Glutamatergic neuron (in vitro differentiated cells): Measurements from ENCODE around the gene DNAJB6. TPM values are rescaled to one million over a fixed set of nuclear protein-coding genes. Genes with fewer than 3 reads are reported as not detected.

Experiments
- DNase-seq: peaks from one replicate; pipeline ENCODE4 v3.0.0; 2022
- H3K27ac Mint-ChIP-seq: one replicate; pipeline ENCODE4 v1.8.0; 2020; ENCODE audit warnings: mild to moderate bottlenecking, mixed read lengths, inconsistent platforms; ENCODE audit not compliant: unreplicated experiment
- H3K27me3 Mint-ChIP-seq: one replicate; pipeline ENCODE4 v1.8.0; 2020; ENCODE audit warnings: mild to moderate bottlenecking, moderate library complexity, mixed read lengths, inconsistent platforms; ENCODE audit not compliant: unreplicated experiment
- H3K36me3 Mint-ChIP-seq: one replicate; pipeline ENCODE4 v1.8.0; 2020; ENCODE audit warnings: mild to moderate bottlenecking, mixed read lengths, inconsistent platforms; ENCODE audit not compliant: unreplicated experiment
- H3K4me1 Mint-ChIP-seq: one replicate; pipeline ENCODE4 v1.8.0; 2020; ENCODE audit warnings: mild to moderate bottlenecking, low read depth, mixed read lengths, inconsistent platforms; ENCODE audit not compliant: unreplicated experiment
- H3K4me3 Mint-ChIP-seq: one replicate; pipeline ENCODE4 v1.8.0; 2020; ENCODE audit warnings: mild to moderate bottlenecking, mixed read lengths, inconsistent platforms; ENCODE audit not compliant: unreplicated experiment
- H3K9me3 Mint-ChIP-seq: one replicate; pipeline ENCODE4 v1.8.0; 2020; ENCODE audit warnings: mild to moderate bottlenecking, moderate library complexity, mixed read lengths, inconsistent platforms; ENCODE audit not compliant: unreplicated experiment
- CTCF ChIP-seq: fragments of 200-600 bp; sonication (generic); IDR thresholded peaks from one replicate; pipeline ENCODE4 v1.5.0; 2021; ENCODE audit not compliant: partially characterized antibody, unreplicated experiment
- total RNA-seq: library from RNA; stranded (reverse); fragmentation: NEBNext Ultra II Directional; extraction: Animal tissue kit (Norgen Biotek cat#: 25700); gene quantifications from one replicate; pipeline ENCODE4 v1.2.1, GENCODE V29; 2021; ENCODE audit not compliant: unreplicated experiment

DNAJB6 gene
- total RNA-seq, 1 donor from 2014 or later, result 120 TPM

GRCh38 chr7:157401567-157402387 is 65.0 kb downstream of the DNAJB6 start:
- peak overlapping the region; percentile 34 for H3K27ac Mint-ChIP-seq
- peaks cover 26% of the 10 kb centered on the region for H3K4me1 Mint-ChIP-seq
- DNase-seq, result no peak
- no peak overlapping the region for H3K4me3 Mint-ChIP-seq
- peaks cover 4% of the 10 kb centered on the region for H3K36me3 Mint-ChIP-seq
- peaks cover 11% of the 10 kb centered on the region for H3K9me3 Mint-ChIP-seq
- H3K27me3 Mint-ChIP-seq, result peaks cover 8% of the 10 kb centered on the region
- TF ChIP-seq CTCF, result no peak

DNA sequence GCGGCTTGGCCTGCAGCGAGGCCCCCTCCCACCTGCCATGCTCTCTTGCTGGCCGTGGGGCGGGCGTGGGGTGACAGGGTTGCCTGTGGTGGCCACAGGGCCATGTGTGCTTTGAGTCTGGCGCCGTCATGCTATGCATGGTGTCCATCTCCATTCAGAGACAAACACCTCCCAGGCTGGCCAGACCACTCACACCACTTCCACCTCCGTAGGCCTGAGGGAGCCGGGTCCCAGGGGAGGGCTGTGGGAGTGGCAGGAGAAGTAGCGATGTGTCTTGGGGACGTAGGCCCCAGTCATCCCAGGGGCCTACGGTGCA is 65.5 kb downstream of the DNAJB6 start:
- Mint-ChIP-seq H3K4me1 (peaks cover 26% of the 10 kb centered on the region), H3K9me3 (peaks cover 13% of the 10 kb centered on the region), H3K27ac (no peak overlapping the region), H3K36me3 (peaks cover 4% of the 10 kb centered on the region), H3K27me3 (peaks cover 8% of the 10 kb centered on the region), H3K4me3 (no peak overlapping the region)
- TF ChIP-seq CTCF, result no peak
- no peak for DNase-seq

DNA sequence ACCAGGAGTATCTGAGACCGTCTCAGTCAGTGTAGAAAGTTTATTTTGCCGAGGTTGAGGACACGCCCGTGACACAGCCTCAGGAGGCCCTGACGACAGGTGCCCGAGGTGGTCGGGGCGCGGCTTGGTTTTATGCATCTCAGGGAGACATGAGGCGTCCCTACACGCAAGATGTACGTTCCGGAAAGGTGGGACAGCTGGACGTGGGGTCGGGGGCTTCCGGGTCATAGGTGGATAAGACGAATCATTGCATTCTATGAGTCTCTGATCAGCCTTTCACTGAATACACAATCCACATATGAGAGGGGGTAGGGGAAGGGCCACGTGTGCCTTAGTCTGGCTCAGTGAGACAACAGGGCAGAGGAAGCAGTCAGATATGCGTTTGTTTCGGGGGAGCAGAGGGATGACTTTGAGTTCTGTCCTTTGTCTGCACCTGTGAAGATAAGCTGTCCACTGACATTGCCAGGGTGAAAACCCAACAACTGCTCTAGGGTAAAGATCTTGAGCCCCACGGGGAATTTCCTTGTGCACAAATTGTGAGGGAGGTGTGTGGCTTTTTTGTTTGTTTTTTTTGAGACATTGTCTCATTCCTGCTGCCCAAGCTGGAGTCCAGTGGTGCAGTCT is 66.2 kb downstream of the DNAJB6 start:
- no peak overlapping the region for H3K4me3 Mint-ChIP-seq
- peaks cover 19% of the 10 kb centered on the region for H3K4me1 Mint-ChIP-seq
- H3K27me3 Mint-ChIP-seq, result peaks cover 5% of the 10 kb centered on the region
- H3K27ac Mint-ChIP-seq, result peak overlapping the region; percentile 45
- peaks cover 4% of the 10 kb centered on the region for H3K36me3 Mint-ChIP-seq
- TF ChIP-seq CTCF, result no peak
- H3K9me3 Mint-ChIP-seq, result peaks cover 14% of the 10 kb centered on the region
- no peak for DNase-seq

DNA sequence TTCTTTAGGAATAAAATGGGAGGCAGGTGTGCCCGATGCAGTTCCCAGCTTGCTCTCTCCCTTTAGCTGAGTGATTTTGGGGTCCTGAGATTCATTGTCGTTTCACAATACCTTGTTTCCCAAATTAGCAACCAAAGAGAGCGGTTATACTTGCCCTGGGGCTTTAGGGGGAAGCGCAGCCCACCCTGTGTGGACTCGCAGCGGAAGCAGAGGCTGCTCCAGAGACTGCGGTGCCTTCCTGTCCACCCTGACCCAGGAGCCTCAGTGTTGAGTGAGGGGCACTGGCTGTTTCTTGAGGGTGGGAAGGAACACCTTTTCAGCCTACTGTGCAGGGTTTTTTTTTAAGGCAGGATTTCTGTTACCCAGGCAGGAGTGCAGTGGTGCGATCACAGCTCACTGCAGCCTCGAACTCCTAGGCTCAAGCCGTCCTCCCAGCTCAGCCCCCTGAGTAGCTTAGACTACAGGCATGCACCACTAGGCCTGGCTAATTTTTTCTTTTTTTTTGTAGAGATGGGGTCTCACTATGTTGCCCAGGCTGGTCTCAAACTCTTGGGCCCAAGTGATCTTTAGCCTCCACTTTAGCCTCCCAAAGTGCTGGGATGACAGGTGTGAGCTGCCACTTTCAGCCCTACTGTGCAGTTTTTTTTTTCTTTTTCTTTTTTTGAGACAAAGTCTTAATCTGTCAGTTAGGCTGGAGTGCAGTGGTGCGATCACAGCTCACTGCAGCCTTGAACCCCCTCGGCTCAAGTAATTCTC is 67.0 kb downstream of the DNAJB6 start:
- peaks cover 4% of the 10 kb centered on the region for H3K36me3 Mint-ChIP-seq
- no peak overlapping the region for H3K27ac Mint-ChIP-seq
- H3K9me3 Mint-ChIP-seq, result peaks cover 11% of the 10 kb centered on the region
- no peak for TF ChIP-seq CTCF
- no peak overlapping the region for H3K4me3 Mint-ChIP-seq
- peaks cover 5% of the 10 kb centered on the region for H3K27me3 Mint-ChIP-seq
- no peak for DNase-seq
- peaks cover 13% of the 10 kb centered on the region for H3K4me1 Mint-ChIP-seq
